Mucosa of stomach (tissue), 1 donor: Measurements from ENCODE around the gene LMNTD2.

Experiments used
- H3K27me3 ChIP-seq: one replicate; pipeline ENCODE4 v1.7.0; 2013; ENCODE audit warnings: mild to moderate bottlenecking, low read length; ENCODE audit not compliant: control insufficient read depth, insufficient read depth
- H3K36me3 ChIP-seq: one replicate; pipeline ENCODE4 v1.7.0; 2013; ENCODE audit warnings: low read length; ENCODE audit not compliant: control insufficient read depth, insufficient read depth
- H3K4me1 ChIP-seq: one replicate; pipeline ENCODE4 v1.7.0; 2013; ENCODE audit warnings: mild to moderate bottlenecking, low read length; ENCODE audit not compliant: control insufficient read depth, insufficient read depth
- H3K4me3 ChIP-seq: one replicate; pipeline ENCODE4 v1.7.0; 2013; ENCODE audit warnings: low read length
- H3K9ac ChIP-seq: one replicate; pipeline ENCODE4 v1.7.0; 2013; ENCODE audit warnings: mild to moderate bottlenecking, low read length, moderate library complexity
- H3K9me3 ChIP-seq: one replicate; pipeline ENCODE4 v1.7.0; 2013; ENCODE audit warnings: mild to moderate bottlenecking, low read length, moderate library complexity; ENCODE audit not compliant: control insufficient read depth
- donor health status: Pancreatic carcinoma.

Gene LMNTD2

DNA sequence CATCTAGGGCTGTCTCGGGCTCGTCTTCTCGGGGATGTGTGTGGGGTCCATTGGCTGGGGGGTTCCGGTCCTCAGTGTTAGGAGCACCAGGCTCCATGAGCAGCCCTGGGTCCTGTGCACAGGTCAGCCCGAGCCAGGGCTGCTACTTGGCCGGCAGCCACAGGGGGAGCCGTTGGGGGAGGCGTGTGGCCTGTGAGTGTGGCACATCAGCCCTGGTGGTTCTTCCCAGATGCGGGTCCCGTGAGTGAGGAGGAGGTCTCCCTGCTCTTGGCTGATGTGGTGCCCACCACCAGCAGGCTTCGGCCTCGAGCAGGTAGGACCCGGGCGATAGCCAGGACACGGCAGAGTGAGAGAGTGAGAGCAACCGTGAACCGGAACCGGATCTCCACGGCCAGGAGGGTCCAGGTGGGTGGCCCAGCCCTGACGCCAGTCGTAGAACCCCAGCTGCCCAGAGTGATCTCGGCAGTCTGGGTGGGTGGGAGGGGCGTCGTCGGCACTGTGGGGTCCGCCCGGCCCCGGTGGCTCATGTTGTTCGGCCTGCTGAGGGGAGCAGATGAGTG lies 36.7 kb upstream of the LMNTD2 start:
- Histone ChIP-seq H3K4me1 (no peaks in the 10 kb centered on the region), H3K27me3 (no peaks in the 10 kb centered on the region), H3K36me3 (peaks cover 11% of the 10 kb centered on the region), H3K4me3 (no peak overlapping the region), H3K9ac (no peak overlapping the region), H3K9me3 (no peaks in the 10 kb centered on the region)

- Histone ChIP-seq H3K27me3 (no peaks in the 10 kb centered on the region), H3K9ac (no peak overlapping the region), H3K9me3 (no peaks in the 10 kb centered on the region), H3K4me1 (no peaks in the 10 kb centered on the region), H3K36me3 (peaks cover 11% of the 10 kb centered on the region), H3K4me3 (no peak overlapping the region)
Measured at GRCh38 chr11:596374-596773, 35.8 kb upstream of the LMNTD2 start.

GRCh38 chr11:595400-595799 lies 34.9 kb upstream of the LMNTD2 start:
- Histone ChIP-seq H3K9me3 (no peaks in the 10 kb centered on the region), H3K4me1 (no peaks in the 10 kb centered on the region), H3K9ac (no peak overlapping the region), H3K27me3 (no peaks in the 10 kb centered on the region), H3K4me3 (no peak overlapping the region), H3K36me3 (peaks cover 11% of the 10 kb centered on the region)

DNA sequence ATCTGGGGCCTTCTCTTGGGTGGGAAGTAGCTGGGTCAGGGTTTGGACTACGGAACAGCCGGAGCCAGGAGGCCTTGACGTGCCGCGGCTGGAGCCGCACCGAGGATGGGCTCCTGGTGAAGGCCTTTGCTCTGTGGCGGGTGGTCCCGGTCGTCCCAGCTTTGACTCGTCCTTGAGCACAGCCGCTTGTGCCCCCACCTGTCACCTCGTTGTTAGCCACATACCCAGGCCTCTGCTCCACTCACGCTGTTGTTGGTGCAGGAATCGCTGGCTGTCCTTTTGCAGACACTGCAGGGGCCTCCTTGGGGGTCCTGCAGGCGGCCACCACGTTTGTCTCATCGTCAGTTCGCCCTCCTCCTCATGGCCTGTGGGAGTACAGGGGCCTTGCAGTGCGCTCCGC lies 32.8 kb upstream of the LMNTD2 start:
- H3K4me1 ChIP-seq: no peaks in the 10 kb centered on the region
- H3K4me3 ChIP-seq: no peak overlapping the region
- H3K27me3 ChIP-seq: no peaks in the 10 kb centered on the region
- H3K9ac ChIP-seq: no peak overlapping the region
- H3K9me3 ChIP-seq: no peaks in the 10 kb centered on the region
- peaks cover 4% of the 10 kb centered on the region for H3K36me3 ChIP-seq

GRCh38 chr11:592918-593317 lies 32.4 kb upstream of the LMNTD2 start:
- Histone ChIP-seq H3K36me3 (peaks cover 4% of the 10 kb centered on the region), H3K9ac (no peak overlapping the region), H3K9me3 (no peaks in the 10 kb centered on the region), H3K4me1 (no peaks in the 10 kb centered on the region), H3K4me3 (no peak overlapping the region), H3K27me3 (no peaks in the 10 kb centered on the region)

GRCh38 chr11:592501-592900 lies 32.0 kb upstream of the LMNTD2 start:
- no peak overlapping the region for H3K4me3 ChIP-seq
- no peak overlapping the region for H3K9ac ChIP-seq
- peaks cover 4% of the 10 kb centered on the region for H3K36me3 ChIP-seq
- H3K4me1 ChIP-seq: no peaks in the 10 kb centered on the region
- H3K9me3 ChIP-seq: no peaks in the 10 kb centered on the region
- H3K27me3 ChIP-seq: no peaks in the 10 kb centered on the region

- H3K9ac ChIP-seq: no peak overlapping the region
- peaks cover 5% of the 10 kb centered on the region for H3K4me1 ChIP-seq
- H3K4me3 ChIP-seq: no peak overlapping the region
- H3K9me3 ChIP-seq: no peaks in the 10 kb centered on the region
- no peaks in the 10 kb centered on the region for H3K27me3 ChIP-seq
- H3K36me3 ChIP-seq: no peaks in the 10 kb centered on the region
Measured at GRCh38 chr11:590997-591396, 30.5 kb upstream of the LMNTD2 start.

DNA sequence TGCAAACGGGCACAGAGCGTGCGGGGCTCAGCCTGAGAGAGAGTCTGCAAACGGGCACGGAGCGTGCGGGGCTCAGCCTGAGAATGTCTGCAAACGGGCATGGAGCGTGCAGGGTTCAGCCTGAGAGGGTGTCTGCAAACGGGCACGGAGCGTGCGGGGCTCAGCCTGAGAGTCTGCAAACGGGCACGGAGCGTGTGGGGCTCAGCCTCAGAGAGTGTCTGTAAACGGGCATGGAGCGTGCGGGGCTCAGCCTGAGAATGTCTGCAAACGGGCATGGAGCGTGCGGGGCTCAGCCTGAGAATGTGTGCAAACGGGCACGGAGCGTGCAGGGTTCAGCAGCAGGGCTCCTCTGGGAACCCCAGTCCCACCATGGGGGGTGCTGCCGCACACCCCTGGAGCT lies 29.3 kb upstream of the LMNTD2 start:
- Histone ChIP-seq H3K36me3 (no peaks in the 10 kb centered on the region), H3K27me3 (no peaks in the 10 kb centered on the region), H3K4me1 (peaks cover 7% of the 10 kb centered on the region), H3K9me3 (no peaks in the 10 kb centered on the region), H3K9ac (no peak overlapping the region), H3K4me3 (no peak overlapping the region)

DNA sequence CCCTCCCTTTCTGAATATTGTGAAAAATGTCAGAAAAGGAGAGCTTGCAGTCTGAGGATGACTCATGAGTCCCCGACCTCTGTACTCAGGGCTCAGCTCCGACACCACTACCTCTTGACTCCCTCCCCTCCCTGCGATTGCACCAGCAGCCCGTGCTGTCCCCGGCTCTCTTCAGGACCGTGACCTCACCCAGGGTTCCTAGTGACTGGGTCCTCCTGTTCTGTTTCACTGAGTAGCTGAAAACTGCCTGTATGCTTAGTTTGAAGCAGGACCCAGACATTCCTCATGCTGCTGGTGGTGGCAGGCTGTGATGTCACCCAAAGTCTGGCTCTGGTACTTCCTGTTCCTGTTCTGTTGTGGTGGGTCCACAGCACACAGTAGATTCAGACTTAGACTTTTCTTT lies 27.4 kb upstream of the LMNTD2 start:
- H3K4me3 ChIP-seq: no peak overlapping the region
- peaks cover 7% of the 10 kb centered on the region for H3K4me1 ChIP-seq
- no peak overlapping the region for H3K9ac ChIP-seq
- no peaks in the 10 kb centered on the region for H3K27me3 ChIP-seq
- no peaks in the 10 kb centered on the region for H3K9me3 ChIP-seq
- H3K36me3 ChIP-seq: no peaks in the 10 kb centered on the region

DNA sequence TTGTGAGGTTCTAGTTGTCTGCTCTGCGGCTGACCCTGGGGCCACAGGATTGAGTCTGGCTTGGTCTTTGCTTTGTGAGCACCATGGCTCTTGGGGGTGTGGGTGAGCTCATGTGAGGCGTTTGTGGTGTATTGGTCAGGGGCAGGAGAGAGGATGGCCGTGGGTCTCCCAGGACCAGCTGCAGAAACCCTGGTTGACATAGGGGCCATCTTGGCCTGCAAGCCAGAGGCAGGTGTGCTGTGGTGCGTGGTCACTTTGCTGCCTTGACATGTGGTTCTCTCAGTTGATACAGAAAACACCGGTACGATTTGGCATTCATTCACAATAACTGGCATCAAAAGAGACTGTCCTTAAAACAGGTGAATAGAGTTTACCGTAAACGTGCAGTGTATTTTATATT lies 27.0 kb upstream of the LMNTD2 start:
- no peak overlapping the region for H3K9ac ChIP-seq
- H3K4me1 ChIP-seq: peaks cover 7% of the 10 kb centered on the region
- H3K9me3 ChIP-seq: no peaks in the 10 kb centered on the region
- no peaks in the 10 kb centered on the region for H3K27me3 ChIP-seq
- H3K36me3 ChIP-seq: no peaks in the 10 kb centered on the region
- H3K4me3 ChIP-seq: no peak overlapping the region

DNA sequence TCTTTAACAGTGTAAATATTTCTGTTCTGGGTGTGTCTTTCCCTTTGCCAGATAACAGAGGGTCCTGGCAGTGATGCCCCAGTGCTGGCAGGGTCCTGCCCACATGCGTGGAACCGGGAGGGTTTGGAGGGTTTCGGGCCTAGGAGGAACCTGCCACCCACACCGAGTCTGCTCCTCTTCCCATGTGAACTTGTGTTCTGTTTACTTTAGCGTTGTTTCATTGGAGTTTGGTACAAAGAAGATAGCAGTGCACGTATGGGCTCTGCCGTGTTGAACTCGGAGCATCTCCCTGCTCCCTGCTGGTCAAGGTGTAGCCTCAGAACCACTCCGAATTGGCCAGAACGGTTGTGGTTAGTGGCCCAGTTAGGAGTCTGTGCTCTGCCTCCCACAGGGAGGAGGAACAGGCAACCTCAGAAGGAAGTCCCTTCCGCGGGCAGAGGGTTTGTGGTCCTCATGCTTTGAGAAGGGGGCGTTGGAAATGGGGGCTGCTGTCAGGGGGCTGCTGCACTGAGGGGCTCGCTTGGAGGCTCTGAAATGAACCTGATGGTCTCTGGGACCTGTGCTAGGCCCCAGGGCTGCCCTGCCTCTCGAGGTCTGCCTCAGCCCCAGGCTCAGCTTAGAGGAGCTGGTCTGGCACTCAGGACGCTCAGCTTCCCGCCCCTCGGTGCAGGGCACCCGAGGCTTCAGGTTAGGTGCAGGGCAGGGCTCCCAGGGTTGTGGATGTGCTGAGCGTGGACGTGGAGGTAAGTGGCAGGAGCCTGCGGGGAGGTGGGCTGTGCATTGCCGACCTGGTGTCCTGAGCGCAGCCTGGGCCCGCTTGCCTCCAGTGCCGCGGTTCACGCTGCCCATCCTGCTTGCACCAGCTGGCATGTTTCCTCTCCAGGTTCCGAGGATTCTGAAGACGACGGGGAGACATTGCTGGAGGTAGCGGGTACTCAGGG lies 26.1 kb upstream of the LMNTD2 start:
- Histone ChIP-seq H3K27me3 (no peaks in the 10 kb centered on the region), H3K9ac (no peak overlapping the region), H3K4me3 (no peak overlapping the region), H3K4me1 (peaks cover 7% of the 10 kb centered on the region), H3K9me3 (no peaks in the 10 kb centered on the region), H3K36me3 (no peaks in the 10 kb centered on the region)

DNA sequence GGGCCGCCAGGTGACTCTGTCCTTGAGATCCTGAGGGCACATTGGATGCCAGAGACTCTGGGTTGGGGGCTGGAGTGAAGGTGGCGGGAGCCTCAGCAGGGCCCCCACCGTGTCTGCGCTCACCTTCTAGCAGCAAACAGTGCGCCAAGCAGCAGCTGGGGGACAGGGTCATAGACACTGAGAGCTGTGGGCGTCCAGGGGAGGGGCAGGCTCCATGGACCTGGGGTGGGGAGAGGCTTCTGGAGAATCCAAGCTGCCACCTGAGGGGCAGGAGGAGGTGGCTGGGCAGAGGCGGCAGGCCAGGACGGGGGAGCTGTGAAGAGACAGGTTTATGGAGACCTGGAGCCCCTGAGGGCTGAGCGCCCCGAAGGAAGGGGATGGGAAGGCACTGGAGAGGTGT lies 23.7 kb upstream of the LMNTD2 start:
- Histone ChIP-seq H3K27me3 (no peaks in the 10 kb centered on the region), H3K4me1 (peaks cover 19% of the 10 kb centered on the region), H3K9me3 (no peaks in the 10 kb centered on the region), H3K36me3 (no peaks in the 10 kb centered on the region), H3K9ac (no peak overlapping the region), H3K4me3 (no peak overlapping the region)
